Transverse colon (tissue), 3 donors: ENCODE results near the gene ALAD.

ENCODE experiments used
- CTCF ChIP-seq, 5 experiments: fragments of 200-600 bp in 3 of 5; fragments of 450-650 bp in 2 of 5; sonication (generic) in 3 of 5; IDR thresholded peaks; 1 replicate in 2 of 5; 2 replicates in 3 of 5; pipeline ENCODE4 v1.5.1; 2016 to 2017; ENCODE audit warnings: antibody characterized with exemption in 5 of 5, inconsistent platforms in 3 of 5, mild to moderate bottlenecking in 2 of 5, moderate library complexity in 1 of 5
- EP300 ChIP-seq: sonication (generic); formaldehyde crosslinking; IDR thresholded peaks from one replicate; pipeline ENCODE4 v1.6.1; 2017; ENCODE audit warnings: antibody characterized with exemption, low read depth
- POLR2A ChIP-seq: fragments of 450-650 bp; IDR thresholded peaks from one replicate; pipeline ENCODE4 v1.6.1; 2016; ENCODE audit warnings: antibody characterized with exemption, mild to moderate bottlenecking, moderate library complexity

DNA sequence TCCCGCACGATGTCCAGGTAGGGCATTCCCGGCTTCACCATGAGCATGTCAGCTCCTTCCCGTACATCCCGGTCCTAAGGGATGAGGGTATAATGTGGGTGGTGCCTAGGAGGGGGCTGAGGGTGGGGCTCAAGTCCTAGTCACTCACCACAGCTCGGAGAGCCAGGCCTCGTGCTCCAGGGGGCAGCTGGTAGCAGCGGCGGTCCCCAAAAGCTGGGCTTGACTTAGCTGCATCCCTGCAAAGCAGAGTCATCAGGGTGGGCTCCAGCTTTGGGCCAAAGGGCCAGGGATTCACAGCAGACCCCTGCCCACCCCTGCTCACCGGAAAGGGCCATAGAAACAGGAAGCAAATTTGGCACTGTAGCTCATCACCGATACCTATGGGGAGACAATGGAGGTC, 11.6 kb downstream of the ALAD start:
- TF ChIP-seq POLR2A: no peak
- TF ChIP-seq CTCF (IDR thresholded peaks at IDR 0.05): no peak
- TF ChIP-seq EP300: no peak
